GM19438 (cell line): ENCODE results near the gene PDE4D.
"Not testable (repeated sequence)": the region's sequence is repeated elsewhere in the genome, so short reads cannot be mapped to it uniquely, and the experiment has no call there.

ENCODE experiments used
- ATAC-seq: cut with Tn5 transposase; IDR thresholded peaks from one replicate; pipeline ENCODE4 v1.9.1; 2021; ENCODE audit warnings: low read depth; ENCODE audit not compliant: unreplicated experiment

PDE4D gene

GRCh38 chr5:59748036-59748663, 145.4 kb downstream of the PDE4D start:
- not testable (repeated sequence) for ATAC-seq

GRCh38 chr5:59746241-59746765, 147.2 kb downstream of the PDE4D start:
- ATAC-seq, result no peak

- ATAC-seq, result no peak
These were observed 148.1 kb downstream of the PDE4D start for GRCh38 chr5:59745415-59745863.

- ATAC-seq, result no peak
These were observed 149.0 kb downstream of the PDE4D start for GRCh38 chr5:59744531-59744992.

- ATAC-seq, result no peak
These were observed 151.9 kb downstream of the PDE4D start for GRCh38 chr5:59741599-59741998.

GRCh38 chr5:59738024-59738423, 155.5 kb downstream of the PDE4D start:
- ATAC-seq, result no peak

- no peak for ATAC-seq
These were observed 160.7 kb downstream of the PDE4D start for GRCh38 chr5:59732806-59733205.

GRCh38 chr5:59732301-59732700, 161.2 kb downstream of the PDE4D start:
- ATAC-seq, result no peak

GRCh38 chr5:59731809-59732208, 161.7 kb downstream of the PDE4D start:
- ATAC-seq, result no peak

GRCh38 chr5:59729820-59730219, 163.7 kb downstream of the PDE4D start:
- ATAC-seq, result no peak

GRCh38 chr5:59729357-59729756, 164.2 kb downstream of the PDE4D start:
- no peak for ATAC-seq

- ATAC-seq, result no peak
These were observed 165.2 kb downstream of the PDE4D start for GRCh38 chr5:59728356-59728755.

- no peak for ATAC-seq
These were observed 166.3 kb downstream of the PDE4D start for GRCh38 chr5:59727186-59727585.

- ATAC-seq, result no peak
These were observed 168.1 kb downstream of the PDE4D start for GRCh38 chr5:59725392-59725767.

- ATAC-seq, result no peak
These were observed 168.8 kb downstream of the PDE4D start for GRCh38 chr5:59724482-59725391.

GRCh38 chr5:59722874-59723273, 170.7 kb downstream of the PDE4D start:
- ATAC-seq, result no peak

- ATAC-seq, result no peak
These were observed 171.8 kb downstream of the PDE4D start for GRCh38 chr5:59721741-59722140.

- no peak for ATAC-seq
These were observed 173.5 kb downstream of the PDE4D start for GRCh38 chr5:59720063-59720462.

GRCh38 chr5:59716966-59717500, 176.5 kb downstream of the PDE4D start:
- ATAC-seq, result no peak

GRCh38 chr5:59716029-59716428, 177.5 kb downstream of the PDE4D start:
- no peak for ATAC-seq

- ATAC-seq, result no peak
These were observed 178.3 kb downstream of the PDE4D start for GRCh38 chr5:59715228-59715627.
